HG03066 (cell line): ENCODE measurements around the gene KCNAB1.

Source experiments
- ATAC-seq: cut with Tn5 transposase; IDR thresholded peaks from one replicate; pipeline ENCODE4 v1.9.1; 2021; ENCODE audit warnings: low read depth; ENCODE audit not compliant: unreplicated experiment

KCNAB1 gene

DNA sequence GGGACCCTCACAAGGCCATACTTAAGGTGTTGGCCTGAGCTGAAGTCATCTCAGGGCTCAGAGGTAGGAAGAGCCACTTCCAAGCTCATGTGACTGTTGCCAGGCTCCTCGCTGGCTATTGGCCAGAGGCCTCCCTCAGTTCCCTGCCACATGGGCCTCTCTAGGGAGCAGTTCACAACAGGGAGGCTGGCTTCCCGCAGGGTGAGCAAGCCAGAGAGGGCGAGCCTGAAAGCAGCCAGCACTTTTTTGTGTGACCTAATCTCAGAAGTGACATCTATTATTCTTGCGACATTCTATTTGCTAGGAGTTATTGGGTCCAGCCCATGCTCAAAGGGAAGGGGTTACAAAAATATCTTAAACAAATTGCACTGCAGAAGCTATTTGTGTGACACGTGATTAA lies 233.2 kb downstream of the KCNAB1 start:
- no peak for ATAC-seq

DNA sequence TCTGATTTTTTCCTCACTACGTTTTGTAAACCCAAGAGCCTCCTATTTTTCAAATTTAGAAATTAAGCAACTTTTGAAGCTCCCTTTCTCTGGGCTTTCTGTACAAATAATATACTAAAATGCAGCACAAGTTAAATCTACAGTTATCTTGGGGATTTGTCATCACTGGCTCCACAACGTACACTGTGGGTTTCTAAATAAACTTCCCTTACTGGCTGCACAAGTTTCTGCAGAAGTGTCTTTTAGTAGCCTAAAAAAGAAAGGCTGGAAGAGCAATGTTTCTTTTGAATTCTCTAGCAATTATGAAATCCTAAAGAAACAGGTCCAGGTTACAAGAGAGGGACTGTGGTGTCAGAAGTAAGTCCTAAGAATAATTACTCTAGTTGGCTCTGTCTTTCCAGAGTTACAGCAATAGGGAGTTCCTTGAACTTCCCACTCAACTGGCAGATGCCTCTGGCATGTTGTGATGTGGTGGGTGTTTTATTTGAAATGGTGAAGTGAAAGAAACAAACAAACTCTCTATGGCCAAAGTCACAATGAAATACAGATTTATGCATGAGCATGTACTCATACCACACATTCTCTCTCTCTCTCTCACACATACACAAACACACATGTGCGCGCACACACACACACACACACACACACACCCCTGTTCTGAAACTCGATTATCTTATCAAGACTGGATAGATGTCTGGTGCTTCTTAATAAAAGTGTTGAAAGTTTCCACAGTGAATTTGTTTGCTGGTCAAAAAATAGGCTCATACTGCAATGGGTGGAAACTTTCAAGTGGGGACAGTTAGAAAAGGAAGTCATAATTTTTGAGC lies 236.4 kb downstream of the KCNAB1 start:
- ATAC-seq, result no peak

DNA sequence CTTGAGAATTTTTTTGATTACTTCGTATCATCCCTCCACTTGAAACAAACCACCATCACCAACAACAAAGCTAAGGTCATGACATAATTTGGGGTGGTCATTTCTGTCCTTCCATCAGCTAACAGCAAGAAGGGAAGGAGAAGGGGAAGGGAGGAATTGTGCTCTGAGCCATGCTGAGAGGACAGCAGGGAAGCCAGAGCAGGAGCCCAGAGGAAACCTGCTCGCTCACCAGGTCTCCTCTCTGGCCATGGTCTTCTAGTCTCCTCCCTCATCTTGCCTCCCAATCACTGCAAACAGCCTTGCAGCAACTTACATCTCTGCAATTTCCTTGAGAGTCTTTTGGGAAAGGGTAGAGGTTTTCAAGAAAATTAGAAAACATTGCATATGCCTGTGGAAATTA lies 237.9 kb downstream of the KCNAB1 start:
- ATAC-seq, result no peak

DNA sequence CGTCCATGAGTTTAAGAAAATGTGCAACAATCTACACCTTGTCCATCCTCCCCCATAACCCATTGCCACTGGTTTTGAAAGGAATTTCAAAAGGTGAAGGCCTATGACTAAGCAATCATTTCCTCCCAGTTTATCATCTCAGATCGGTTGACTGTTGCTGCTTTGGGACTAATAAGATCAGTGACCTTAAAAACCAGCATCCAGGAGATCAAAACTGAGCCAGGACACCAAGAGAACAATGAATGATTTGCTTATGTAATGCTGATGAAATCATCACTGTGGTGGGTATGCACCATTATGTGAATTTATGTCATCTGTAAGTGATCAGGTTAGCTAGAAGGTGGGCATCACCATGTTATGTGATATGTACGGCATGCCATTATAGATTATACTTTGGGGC lies 239.0 kb downstream of the KCNAB1 start:
- ATAC-seq, result no peak

DNA sequence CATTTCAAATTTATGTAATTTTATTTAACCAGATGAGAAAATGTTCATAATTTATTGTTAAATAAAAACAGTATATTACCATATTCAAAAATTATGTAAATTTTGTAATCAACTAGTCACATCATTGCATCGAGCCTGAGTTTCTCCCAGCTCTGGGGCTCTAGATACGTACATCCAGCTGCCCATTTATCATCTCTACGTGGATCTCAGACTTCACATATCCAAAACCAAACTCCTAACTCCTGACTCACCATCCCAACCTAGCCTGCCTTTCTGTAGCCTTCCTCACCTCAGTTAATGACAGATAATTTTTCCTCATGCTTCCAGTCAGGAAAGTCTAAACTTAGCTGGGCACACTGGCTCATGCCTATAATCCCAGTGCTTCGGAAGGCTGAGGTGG lies 239.7 kb downstream of the KCNAB1 start:
- no peak for ATAC-seq

DNA sequence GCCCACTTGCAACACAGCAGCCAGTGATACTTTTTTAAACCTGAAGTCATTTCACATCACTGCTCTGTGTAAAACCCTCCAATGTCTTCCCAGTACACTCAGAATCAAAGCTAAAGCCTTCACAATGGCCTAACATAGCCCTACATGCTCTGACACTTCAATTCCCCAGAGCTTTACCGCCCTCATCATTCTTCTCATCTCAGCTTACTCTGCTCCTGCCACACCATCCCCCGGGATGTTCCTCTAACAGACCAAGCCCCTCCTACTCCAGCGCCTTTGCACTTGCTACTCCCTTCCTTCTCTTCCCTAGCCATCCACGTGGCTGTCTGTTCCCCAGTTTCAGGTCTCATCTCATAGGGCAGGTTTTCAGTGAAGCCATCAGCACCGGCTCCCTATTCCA lies 240.6 kb downstream of the KCNAB1 start:
- no peak for ATAC-seq

DNA sequence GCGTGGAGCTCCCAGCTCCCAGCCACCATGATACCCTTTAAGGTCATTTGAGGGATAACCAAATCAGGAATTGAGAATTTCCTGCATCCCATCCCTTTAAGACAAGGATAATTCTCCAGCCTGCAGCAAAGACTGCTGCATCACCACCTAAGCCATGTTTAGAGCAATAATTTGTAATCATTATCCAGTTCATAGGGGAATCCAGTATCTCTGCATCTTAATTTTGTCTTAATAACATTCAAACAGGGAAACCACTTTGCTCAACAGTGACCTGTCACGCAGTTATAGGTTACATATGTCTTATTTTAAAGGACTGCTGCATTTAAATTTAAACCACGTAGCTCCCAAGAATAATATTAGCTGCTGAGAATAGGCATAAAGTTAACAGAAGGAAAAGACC lies 246.2 kb downstream of the KCNAB1 start:
- no peak for ATAC-seq

DNA sequence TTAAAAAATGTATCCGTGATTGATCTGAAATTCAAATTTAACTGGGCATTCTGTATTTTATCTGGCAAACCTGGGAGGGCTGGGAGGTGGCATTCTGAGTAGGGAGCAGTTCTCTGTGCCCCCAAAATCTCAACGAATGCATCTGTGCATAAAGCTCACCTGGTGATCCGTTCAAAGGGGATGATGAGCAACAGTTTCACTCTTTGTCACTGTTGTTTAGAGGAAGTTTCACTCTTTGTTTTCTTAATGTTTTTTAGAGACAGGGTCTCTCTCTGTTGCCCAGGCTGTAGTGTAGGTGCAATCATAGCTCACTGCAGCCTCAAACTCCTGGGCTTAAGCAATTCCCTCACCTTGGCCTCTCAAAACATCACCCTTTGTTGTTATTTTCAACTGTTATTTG lies 247.8 kb downstream of the KCNAB1 start:
- no peak for ATAC-seq

DNA sequence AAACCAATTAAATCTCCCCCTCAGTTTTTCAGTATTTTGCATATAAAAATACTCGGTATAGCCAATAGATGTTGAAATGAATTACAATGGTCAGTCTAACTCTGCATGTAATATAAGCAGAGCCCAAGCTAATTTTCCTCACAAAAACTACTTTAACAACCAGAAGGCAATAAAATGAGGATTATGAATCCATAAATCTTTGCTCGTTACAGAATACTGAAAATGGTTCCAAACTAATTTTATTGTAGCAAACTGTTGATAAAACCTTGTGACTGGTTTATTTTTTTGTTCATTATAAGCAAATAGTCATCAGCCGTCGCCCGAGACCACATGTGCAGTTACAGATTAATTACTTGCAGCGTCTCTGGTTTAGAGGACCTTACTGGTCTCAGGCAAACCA lies 251.3 kb downstream of the KCNAB1 start:
- ATAC-seq, result no peak

DNA sequence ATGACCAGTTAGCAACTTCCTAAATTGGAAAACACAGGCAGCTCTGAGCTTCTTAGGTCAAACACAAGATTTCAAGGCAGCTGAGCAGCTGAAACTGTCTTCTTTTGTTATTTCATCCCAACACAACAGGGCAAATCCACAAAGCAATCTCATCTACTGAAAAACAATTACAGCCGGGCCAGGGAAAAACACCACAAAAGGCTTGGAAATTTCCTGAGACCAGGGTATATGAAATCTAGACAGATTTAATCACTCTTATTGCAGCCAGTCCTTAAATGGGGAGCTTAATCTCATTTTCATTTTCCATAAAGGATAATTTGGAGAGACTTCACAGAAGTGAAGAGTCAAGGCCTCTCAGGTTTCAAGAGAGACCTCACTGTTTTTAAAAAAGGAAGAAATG lies 252.7 kb downstream of the KCNAB1 start:
- ATAC-seq, result no peak

DNA sequence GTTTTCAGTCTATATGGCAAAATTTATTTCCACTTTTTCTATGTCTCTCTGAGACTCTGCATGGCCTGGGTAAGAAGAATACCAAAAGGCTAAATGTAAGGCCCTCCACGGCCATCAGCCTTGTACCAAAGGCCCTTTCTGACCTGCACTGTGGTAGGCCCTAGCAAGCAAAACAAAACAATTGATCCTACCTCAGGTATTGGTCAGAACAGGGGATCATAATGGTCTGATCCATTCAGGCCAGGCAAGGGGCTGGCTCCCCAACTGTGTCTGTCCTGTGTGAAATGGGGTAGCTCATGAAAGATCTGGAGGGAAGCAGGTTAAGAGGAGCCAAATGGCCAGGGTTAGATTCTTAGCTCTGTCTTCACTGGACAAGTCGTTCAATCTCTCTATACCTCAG lies 253.3 kb downstream of the KCNAB1 start:
- no peak for ATAC-seq

DNA sequence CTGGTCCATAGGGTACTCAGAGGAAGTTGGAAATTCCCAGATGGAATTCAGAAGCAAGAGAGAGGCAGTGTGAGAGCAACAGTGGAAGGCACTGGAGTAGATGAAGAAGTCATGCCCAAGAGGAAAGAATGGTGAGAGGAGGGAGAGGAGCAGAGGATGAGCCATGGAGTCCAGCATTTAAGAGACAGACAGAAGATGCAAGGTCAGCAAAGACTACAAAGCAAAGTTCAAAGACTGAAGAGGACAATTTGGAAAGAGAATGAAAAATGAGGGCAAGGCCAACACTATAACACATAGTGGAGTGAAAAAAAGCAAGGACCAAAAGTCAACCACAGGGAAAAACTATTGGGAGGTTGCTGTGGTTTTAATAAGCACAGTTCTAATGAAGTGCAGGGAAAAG lies 255.8 kb downstream of the KCNAB1 start:
- no peak for ATAC-seq

DNA sequence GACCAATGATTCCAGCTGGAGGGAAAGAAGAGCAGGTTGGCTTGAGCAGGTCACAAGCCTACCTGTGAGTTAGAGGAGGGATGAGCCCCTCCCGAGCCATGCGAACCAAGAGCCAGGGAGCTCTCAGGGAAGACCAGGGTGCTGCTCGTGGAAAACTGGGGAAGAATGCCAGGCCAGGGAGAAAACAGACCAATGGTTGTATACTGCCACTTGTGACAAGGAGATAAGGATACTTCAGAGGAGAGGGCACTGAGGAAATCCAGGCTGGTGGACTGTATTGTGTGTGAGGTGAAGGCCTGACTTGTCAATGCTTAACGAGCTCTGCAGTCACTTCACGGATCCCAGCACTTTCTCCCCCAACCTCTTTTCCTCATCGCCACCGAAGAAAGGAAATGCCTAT lies 256.9 kb downstream of the KCNAB1 start:
- no peak for ATAC-seq

DNA sequence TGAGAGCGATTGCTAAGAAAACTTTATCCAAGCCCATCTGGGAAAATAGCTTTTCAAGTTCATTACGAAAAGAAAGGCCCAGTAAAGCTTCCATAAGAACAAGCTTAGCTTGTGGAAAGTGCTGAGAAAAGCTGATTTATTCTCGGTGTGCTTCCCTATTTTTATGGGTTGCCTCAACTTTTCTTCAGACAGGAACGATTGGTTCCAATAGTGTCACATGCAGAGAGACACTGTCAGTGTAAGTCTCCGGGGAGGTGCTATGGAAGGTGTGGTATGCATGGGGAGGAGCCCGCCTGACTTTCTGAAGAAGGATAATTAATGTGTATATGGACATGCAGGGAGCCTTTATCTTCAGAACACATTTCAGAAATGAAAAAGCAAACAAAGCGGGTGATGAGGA lies 257.3 kb downstream of the KCNAB1 start:
- no peak for ATAC-seq

DNA sequence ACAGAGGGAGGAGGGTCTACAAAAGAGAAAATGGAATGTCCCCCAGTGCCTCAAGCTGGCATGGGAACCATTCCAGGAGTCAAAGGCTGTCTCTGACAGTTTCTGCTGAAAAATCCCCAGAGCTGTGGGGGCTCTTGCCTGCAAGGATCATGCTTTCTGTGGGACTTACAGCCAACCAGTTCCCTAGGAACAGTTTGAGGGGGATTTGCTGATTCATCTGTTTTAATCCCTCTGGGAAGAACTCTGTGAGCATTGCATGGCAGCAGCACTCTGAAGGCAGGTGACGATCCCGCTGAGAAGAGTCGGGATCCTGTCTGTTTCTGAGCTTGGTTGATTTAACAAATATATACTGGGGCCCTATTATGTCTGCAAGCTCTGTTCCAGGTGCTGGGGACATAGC lies 258.5 kb downstream of the KCNAB1 start:
- no peak for ATAC-seq

DNA sequence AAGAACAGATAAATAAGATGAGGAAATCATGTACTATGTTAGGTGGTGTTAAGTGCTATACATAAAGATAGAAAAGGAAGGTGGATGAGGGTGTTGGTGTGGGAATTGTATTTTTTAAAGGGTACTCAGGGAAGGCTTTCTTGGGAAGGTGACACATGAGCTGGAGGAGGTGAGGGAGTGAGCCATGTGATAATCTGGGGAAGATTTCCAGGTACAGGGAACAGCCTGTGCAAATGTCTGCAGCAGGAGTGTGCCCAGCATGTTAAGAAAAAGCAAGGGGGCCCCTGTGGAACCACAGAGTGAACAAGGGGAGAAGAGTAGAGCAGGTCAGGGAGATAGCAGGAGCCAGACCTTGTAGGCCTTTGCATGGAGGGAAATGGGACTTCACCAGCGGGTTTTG lies 258.9 kb downstream of the KCNAB1 start:
- no peak for ATAC-seq

DNA sequence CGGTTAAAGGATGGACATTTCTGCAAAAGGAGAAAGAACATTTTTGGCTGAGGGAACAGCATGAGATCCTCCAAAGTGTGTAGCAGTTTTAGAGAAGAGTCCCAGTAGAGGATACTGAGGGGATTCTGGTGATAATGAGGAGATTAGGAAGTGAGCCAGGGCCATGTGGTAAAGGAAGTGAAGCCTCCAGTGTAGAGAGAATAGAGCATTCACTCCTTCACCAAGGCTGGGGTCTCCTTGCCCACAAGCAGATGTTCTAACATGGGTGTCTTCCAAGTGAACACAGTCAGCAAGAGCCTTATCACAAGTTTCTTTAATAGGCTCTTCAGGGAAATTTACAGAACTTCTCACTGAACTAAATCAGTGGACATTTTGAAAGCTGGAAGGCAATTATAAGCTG lies 260.9 kb downstream of the KCNAB1 start:
- no peak for ATAC-seq

DNA sequence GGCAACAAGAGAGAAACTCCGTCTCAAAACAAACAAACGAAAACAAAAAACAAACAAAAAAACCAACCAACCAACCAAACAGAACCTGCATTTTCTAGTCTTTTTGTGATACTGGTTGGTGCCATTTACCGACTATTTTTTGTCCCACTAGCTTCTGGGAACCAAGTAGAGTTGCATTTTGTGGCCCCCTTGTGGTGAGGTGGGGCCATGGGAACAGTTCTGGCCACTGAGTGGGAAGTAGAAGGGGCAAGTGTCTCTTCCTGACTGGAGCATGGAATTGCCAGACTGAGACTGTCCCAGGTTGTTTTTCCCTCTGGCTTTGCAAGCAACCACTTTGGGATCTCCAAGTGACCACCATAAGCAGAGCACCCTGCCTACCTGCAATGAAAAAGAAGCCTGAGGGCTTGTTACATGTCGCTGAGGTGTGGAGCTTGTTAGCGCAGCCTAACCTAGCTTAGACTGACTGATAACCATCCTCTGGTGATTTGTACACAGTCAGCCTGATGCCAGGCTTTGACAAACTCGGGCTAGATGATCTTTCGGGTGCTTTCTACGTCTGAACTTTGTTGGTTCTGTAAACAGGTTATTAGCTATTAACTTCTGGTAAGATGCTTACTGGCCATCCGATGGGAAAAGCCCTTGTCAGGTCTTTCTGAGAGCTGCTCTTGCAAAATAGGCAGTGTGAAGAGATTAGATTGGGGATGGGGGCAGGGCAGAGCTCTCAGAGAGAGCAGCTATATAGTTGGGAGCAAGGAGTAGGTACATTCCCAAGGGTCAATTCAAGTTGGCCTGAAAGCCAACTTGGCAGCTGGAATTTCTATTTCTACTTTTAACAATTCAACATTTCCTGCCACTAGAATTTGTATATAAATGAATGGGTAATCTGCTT lies 262.3 kb downstream of the KCNAB1 start:
- ATAC-seq, result no peak

DNA sequence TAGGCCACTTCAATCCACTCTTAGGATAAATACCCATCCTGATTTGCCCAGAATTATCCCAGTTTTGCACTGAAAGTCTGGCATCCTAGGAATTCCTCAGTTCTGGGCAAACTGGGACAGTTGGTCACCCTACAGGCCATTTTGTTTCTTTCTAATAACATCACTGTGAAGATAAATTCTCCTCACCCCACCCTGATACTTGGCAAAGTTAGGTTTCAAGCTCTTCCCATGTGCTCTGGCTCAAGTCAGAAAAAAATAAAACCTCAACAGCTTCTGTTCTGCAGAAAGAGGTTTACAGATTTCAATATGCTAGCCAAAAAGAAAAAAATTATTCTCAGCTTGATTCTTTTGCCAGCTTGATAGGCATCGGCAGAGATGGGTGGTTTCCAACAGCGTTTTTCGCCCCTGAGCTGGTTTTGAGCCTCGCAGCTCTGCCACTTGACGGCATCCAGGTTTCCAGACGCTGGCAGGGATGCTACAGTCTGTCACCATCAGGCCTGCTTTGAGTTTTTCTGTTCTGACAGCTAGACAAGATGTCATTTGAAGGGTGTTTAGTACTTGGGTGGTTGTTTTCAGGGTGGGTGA lies 263.2 kb downstream of the KCNAB1 start:
- no peak for ATAC-seq

DNA sequence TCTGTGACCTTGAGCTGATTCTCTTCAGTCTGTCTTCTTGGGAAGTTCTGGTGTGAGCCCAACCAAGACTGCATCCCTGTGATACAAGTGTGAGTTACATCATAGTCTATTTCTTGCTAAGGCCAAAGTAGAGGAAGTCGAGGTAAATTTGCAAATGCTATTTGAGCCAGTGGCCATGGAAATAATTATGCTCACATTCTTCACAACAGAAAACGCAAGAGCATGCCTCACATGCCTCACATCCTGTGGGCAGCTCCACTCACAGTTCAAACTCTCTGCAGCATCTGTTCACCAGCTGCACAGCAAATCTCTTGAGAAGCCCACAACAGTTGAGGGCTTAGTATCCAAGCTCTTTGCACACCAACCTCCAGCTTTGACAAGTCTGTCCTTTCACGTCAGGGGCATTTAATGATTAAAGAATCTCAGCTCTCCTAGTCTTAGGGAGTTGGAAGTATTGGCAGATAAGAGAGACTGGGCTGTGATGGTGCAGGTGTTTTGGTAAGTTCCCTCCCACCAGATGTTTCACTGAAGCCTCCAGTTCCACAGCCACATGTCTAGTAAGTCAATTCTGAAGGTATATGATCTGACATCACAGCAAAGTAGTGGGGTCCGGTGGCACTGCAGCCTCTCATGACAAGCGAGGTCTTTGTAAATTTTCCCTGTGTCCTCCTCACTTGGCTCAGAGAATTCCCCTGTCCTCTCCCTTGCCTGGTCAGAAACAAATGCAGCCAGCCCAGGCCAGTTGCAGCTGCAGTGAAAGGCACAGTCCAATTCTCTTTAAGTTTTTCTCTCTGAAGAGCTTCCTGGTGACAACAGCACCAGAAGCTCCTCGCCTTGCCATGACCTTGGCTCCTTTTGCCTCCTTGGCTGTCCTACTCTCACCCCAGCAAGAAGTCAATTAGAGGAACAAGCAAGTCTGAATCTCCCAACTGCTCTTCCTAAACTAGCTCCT lies 268.4 kb downstream of the KCNAB1 start:
- ATAC-seq, result peak; percentile 71
